IMR-90 (cell line): ENCODE results near the gene MRPL54.

Source experiments
- BHLHE40 ChIP-seq: fragments of 150-350 bp; IDR thresholded peaks from 2 replicates; pipeline ENCODE4 v1.6.1; 2016; ENCODE audit warnings: mild to moderate bottlenecking, low read depth, low read length
- CHD1 ChIP-seq: IDR thresholded peaks from 2 replicates; pipeline ENCODE4 v1.6.1; 2012; ENCODE audit warnings: low read depth, low read length, improper control_type of control experiment
- CTCF ChIP-seq: conservative IDR thresholded peaks from 2 replicates; pipeline ENCODE4 v1.5.1; 2012; ENCODE audit warnings: mild to moderate bottlenecking, low read depth, low read length, improper control_type of control experiment
- ELK1 ChIP-seq: fragments of 150-350 bp; IDR thresholded peaks from 2 replicates; pipeline ENCODE4 v1.6.1; 2016; ENCODE audit warnings: low read depth, mild to moderate bottlenecking, low read length, moderate library complexity, borderline replicate concordance
- FOS ChIP-seq: fragments of 150-350 bp; IDR thresholded peaks from 2 replicates; pipeline ENCODE4 v1.6.1; 2016; ENCODE audit warnings: low read depth, low read length
- MXI1 ChIP-seq: IDR thresholded peaks from 2 replicates; pipeline ENCODE4 v1.6.1; 2012; ENCODE audit warnings: low read depth, mild to moderate bottlenecking, low read length, moderate library complexity, borderline replicate concordance
- POLR2A ChIP-seq: IDR thresholded peaks from 2 replicates; pipeline ENCODE4 v1.6.1; 2012; ENCODE audit warnings: mild to moderate bottlenecking, low read depth, low read length
- RAD21 ChIP-seq: IDR thresholded peaks from 2 replicates; pipeline ENCODE4 v1.6.1; 2012; ENCODE audit warnings: low read length, improper control_type of control experiment
- RCOR1 ChIP-seq: IDR thresholded peaks from 2 replicates; pipeline ENCODE4 v1.6.1; 2012; ENCODE audit warnings: mild to moderate bottlenecking, low read length, improper control_type of control experiment; ENCODE audit not compliant: insufficient replicate concordance
- SMC3 ChIP-seq: fragments of 150-350 bp; IDR thresholded peaks from 2 replicates; pipeline ENCODE4 v1.6.1; 2016; ENCODE audit warnings: low read depth, mild to moderate bottlenecking, antibody characterized with exemption, low read length, moderate library complexity

- TF ChIP-seq CTCF (no peak), POLR2A (no peak), BHLHE40 (no peak), FOS (no peak), SMC3 (no peak), CHD1 (no peak), ELK1 (no peak), RCOR1 (no peak), RAD21 (no peak), MXI1 (no peak)
These were observed 28.8 kb upstream of the MRPL54 start for GRCh38 chr19:3733549-3734309.
